HG03060 (cell line): ENCODE measurements around the gene DIS3L2.

Experiments
- ATAC-seq: cut with Tn5 transposase; IDR thresholded peaks from one replicate; pipeline ENCODE4 v1.9.1; 2021; ENCODE audit warnings: low read depth, moderate number of reproducible peaks; ENCODE audit not compliant: unreplicated experiment

The DIS3L2 gene, protein sequence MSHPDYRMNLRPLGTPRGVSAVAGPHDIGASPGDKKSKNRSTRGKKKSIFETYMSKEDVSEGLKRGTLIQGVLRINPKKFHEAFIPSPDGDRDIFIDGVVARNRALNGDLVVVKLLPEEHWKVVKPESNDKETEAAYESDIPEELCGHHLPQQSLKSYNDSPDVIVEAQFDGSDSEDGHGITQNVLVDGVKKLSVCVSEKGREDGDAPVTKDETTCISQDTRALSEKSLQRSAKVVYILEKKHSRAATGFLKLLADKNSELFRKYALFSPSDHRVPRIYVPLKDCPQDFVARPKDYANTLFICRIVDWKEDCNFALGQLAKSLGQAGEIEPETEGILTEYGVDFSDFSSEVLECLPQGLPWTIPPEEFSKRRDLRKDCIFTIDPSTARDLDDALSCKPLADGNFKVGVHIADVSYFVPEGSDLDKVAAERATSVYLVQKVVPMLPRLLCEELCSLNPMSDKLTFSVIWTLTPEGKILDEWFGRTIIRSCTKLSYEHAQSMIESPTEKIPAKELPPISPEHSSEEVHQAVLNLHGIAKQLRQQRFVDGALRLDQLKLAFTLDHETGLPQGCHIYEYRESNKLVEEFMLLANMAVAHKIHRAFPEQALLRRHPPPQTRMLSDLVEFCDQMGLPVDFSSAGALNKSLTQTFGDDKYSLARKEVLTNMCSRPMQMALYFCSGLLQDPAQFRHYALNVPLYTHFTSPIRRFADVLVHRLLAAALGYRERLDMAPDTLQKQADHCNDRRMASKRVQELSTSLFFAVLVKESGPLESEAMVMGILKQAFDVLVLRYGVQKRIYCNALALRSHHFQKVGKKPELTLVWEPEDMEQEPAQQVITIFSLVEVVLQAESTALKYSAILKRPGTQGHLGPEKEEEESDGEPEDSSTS

DNA sequence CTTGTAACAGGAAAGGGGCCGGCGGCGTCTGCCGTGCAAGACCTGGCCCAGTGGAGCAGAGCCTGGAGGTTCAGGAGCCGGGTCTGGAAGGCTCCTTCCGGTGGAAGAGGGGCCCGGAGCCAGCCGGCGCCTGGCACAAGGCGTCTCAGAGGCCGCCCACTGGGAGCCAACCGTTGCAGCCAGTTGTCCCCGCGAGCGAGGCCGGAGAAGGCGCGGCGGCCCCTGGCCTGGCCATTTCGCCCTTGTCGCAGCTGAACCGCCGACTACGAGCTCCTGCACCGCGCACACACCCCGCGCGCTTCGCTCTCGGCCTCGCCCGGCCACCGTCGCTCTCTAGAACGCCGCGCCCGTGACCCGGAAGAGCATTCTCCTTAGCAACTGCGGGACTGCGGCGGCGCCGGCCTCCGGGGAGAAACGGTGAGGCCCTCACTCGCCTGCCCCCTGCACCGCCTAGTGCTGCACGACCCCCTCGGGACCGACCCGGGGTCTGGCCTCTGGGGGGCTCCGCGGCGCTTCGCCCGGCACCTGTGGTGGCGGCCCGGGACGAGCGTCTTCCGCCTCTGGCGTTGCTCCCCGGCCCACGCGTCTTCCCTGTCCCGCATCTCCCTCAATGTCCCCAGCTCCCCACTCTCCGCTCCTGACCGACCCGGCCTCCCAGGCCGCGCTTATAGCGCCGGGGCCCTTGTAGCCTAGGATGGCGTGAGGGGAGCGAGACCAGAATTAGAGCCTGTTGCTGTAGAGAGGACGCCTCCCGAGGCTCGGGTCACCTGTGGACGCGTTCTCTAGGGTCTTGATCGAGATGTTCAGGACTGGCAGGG lies at the start of gene DIS3L2:
DIS3L2 (plus strand) TSS at position 365 of the 818 bp plus-strand sequence. CDS start 53,215 bp downstream, outside the sequence.
- peak; percentile 69 for ATAC-seq

DNA sequence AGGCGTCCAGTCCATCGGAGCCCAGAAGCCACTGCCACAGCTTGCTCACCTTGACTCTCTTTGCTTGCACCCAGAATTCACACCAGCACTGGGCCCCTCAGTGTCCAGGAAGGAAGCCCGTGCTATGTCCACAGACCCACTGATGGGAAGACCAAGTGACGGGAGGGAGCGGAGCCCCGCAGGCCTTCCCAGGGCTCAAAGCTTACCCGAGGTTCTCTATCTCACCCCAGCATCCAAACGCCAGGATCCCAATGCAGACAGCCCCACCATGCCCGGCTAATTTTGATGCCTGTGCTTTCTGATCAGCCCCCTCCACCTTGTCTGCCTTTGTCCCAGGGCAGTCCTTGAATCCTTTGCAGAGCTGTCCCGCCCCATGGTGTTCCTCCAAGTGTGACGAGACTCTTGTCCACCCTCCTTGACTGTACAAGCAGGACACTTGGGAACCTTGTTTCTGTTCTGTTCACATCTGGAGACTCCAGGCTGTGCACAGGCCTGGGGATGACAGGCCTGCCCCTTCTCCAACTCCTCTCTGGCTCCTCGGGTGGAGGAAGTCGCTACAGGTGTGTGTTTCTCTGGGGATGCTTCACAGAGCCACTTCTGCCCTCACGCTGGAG lies 47.3 kb upstream of the DIS3L2 start:
- ATAC-seq, result no peak

DNA sequence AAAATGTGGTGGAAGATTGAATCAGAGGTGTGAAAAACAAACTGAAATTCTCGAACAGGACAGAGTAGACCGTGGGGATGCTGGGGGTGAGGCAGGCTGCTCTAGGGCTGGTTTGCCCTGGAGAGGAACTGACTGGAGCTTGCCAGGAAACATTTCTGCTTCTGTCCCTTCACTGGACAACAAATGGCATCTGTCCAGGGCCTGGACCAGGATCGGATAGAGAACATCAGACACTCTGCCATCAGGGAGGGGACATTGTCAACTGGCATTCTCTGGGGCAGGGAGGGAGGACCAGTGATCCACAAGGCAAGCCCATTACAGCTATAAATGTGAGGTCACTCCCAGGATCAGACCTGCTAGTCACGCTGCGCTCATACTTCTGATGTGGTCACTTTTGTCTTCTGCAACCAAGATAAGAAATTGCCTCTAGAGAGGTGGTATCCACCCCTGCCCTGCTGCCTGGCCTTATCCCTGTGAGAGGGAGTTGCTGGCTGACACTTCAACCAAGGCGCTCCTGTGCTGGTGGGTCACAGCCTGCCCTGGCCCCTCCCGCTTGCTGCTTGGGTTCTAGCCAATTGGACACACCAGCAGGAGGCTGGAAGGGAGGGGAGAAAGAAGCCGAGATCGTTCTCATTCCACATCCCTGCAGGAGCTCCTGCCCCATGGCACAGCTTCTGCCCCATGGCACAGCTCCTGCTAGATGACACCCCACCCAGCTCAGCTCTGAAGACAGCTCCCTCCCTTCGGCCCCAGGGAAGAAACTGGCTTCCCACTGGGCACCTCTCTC lies 44.0 kb upstream of the DIS3L2 start:
- ATAC-seq, result no peak

DNA sequence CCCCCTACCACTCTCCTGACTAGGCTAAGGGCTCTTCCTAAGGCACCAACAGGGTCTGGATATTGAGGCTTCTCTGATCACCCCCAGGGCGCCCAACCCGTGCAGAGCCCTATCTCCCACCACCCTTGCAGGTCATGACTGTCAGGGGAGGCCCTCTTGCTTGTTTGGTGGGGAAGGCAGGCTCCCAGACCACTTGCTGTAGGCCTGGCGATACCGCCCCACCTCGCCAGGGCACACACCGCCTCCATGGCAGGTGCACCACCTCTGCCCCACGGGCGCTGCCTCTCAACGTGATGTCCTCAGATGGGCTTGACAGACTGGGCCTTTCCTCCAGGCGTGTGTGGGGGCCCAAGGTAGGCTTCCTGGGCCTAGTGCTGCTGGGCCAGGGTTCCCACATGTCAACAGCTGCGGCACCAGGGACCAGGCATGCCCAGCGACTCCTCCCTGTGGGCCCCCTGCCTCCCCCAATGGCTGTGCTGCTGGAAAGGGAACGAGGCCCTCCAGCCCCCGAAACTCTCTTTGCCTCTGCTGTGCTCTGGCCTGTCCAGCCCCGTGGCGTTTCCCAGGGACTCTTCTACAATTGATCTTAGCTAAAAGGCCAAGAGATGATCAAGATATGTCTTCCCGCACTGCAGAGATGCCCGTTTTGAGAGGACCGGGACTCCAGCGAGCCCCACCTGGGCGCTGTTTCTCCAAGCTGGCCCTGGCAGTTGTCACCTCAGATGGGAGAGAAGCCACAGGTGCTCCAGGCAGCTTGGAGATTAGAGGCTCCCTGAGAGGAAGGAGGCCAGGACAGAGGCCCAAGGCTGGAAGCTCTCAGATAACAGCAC lies 42.8 kb upstream of the DIS3L2 start:
- no peak for ATAC-seq

DNA sequence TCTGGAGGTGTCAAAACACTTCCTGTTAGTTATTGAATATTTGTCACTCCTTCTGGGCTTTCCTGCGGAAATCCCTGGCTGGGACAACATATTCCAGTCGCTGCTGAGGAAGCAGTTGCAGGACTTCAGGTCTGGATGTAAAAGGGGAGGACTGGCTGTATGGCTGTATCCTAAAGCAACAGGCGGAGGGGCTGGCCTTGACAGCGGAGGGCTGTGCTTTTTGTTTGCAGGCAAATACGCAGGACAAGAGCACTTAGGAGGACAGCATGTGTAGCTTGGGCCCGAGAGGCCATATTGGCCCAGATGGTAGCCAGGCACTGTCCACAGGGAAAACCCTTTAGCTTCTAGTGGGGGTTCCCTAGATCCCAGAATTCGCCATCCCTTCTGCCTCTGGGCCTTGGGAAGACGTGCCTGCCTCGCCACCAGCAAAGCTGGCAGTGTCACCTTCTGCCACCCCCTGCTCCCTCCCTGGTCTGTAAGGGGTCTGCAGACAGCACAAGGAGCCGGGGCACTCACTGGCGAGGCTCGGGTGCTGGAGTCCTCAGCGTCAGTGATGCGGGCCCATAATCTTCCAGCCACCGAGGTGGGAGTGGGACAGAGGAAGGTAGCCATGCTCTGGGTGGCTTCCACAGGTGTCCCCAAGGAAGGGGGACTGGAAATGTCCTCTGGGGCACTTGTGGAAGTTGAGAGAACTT lies 42.0 kb upstream of the DIS3L2 start:
- ATAC-seq, result no peak

DNA sequence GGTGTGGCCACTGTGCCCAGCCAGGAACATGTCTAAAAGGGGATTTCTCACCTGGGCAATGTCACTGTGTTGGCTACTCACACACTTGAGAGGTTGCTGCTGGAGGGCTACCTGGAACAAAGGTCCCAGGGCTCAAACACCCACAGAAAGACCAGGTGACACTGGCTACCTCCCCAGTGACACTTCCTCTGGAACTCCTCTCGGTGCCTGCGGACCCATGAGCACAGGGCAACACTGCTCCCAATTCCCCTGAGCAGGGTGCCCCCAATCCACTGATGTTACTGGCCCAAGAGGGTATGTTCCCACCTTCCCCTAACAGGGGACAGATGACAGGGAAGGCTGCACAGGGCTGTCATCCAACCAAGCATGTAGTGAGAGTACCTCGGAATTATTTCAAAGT lies 41.1 kb upstream of the DIS3L2 start:
- ATAC-seq, result no peak

DNA sequence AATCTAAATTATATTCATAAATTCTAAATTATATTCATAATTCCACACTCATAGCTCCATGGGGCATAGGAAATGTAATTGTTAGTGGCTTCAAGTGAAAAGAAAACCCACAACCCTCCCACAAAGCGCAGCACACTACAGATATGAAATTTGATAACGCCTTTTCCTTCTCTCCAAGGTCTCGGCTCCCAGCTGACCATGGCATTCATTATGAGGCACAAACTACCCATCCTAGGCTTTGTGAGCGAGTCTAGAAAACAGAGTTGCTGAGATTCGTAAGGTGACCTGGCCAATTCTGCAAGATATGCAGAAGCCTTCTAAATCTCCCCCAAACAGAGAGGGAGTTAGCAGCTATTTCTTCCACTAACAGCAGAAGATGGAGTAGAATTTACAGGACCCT lies 40.7 kb upstream of the DIS3L2 start:
- ATAC-seq, result no peak

DNA sequence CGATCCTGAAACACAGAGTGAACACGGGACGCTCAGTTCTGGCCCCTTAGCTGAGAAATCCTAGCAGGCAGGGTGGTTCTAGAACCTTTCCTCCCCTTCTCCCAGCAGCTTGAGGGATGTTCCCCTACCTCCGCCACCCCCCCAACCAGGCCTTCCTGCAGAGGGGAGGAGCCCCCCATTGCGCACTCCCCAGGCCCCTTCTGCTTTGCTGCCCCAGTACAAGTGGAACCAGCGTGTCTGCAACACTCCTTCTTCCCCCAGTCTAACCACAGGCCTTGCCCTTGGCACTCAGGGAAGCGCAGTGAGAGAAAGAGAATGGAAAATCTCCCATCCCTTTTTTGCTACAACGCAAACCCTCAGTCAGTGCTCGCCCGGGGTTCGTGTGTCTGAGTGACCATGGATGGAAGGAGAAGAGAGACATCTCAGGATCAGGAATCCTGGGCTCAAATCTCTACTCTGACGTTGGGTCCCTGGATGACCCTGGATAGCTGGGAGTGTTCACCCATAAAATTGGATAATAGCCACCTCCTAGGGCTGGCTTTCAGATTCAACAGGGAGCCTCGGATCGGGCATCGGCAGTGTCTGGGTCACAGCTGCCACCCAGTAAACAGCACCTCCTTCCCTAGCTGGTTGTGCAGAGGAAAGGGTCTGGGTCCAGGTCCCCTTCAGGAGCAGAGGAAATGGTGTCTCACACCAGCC lies 39.1 kb upstream of the DIS3L2 start:
- ATAC-seq, result no peak

DNA sequence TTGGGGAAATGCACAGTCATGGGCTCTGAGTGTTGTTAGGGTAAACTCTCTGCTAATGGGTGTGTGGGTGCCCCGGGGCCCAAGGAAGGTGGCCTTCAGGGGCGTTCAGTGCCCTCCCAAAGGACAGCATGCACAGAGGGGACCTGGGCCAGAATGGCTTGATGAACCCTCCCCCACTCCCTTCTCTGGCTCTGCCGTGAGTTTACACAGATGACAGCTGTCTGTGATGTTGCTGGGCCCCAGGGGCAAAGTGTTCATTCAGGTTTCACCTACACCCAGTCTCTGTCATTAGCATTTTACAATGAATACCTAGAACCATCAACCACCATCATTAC lies 38.5 kb upstream of the DIS3L2 start:
- ATAC-seq, result no peak

DNA sequence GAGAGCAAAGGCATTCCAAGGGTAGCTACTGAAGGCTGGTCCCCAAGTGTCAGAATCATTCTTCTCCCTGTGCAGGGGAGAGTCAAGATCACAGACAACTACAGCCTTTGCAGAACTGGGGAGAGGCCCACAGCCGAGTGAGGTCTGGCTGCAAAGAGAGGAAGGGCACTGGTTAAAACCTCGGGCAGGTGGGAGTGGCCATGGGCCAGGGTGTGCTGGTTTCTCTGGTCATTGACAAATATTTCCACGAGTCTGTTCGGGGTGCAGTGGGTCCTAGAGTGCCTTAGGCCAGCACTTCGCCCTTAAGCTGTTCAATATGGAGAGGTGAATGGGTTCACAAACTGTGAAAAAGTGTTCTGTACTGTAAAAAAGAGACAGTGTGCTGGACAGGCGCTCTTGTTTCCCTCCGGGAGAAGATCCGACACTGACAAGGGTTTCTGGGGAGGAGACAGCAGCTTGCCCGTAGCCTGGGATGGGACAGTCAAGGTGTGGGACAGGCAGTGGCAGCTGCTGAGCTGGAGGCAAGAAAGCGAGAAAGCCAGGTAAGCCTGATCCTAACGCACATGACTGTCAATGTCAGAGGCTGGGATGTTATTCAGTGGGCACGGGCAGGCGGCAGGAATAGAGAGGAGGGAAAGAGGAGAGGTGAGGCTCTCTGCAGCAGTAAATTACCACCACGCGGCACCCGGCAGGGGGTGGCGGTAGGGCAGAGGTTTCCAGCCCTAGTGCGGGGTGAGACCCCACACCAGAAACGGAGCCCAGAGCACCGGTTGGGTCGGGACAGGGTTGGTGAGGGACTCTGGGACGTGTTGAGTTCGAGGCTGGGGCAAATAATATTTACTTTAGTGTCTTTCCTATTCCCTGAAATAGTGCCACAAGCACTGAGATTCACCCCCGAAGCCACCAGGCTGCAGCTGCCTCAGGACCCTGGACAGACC lies 37.3 kb upstream of the DIS3L2 start:
- ATAC-seq, result no peak

DNA sequence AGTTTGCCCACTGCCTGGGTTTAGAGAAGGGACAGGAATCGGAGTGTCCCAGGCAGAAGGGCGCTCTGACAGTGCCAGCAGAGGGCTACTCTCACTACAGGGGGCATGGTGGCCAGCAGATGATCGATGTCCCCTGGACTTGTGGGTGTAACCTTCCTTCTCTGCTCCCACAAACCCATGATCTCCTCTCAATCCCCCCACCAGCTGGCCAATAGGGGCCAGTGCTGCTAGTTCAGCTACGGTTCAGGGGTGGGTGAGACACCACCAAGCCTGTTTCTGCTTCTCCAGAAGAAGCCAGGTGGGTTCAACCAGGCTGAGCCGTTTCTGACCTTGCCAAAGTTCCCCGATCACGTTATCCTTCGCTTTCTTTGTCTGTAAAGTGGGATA lies 36.6 kb upstream of the DIS3L2 start:
- no peak for ATAC-seq

DNA sequence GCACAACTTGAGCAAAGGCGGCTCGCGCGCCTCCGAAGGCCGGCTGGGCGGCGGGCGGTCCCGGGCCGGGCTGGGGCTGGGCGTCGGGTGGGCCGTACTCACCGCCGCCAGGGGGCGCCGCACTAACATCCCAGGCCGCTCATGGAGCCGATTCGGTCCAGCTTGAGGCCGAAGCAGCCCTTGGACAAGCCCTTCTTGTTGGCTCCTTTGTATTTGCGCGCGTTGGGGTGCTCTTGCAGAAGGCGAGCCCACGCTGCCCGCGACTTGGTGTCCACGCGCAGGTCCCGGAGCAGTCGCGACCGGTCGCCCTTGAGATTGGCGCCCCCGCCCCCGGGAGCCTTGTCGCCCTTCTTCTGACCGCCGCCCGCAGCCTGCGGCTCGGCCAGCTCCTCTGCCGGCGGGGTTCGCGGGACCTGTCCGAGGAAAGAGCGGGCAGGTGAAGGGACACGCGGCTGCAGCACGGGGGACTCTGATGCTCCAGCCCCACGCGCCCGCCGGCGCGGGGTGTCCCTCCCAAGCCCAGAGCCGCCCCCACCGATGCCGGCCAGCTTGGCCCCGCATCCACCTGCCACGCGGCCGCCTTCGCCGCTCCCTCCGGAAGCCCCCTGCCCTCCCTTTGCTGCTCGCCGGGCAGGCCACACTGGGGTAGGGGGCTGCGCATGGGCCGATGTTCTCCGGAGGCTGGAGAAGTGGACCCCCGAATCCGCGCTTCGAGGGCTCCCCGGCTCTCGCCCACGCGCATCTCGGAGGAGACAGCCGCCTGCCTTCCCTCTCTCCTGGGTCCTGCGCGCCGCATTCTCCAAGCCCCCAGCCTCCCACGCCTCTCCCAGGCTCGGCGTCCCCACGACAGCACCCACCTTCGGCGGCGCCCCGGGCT lies 36.0 kb upstream of the DIS3L2 start:
- no peak for ATAC-seq

DNA sequence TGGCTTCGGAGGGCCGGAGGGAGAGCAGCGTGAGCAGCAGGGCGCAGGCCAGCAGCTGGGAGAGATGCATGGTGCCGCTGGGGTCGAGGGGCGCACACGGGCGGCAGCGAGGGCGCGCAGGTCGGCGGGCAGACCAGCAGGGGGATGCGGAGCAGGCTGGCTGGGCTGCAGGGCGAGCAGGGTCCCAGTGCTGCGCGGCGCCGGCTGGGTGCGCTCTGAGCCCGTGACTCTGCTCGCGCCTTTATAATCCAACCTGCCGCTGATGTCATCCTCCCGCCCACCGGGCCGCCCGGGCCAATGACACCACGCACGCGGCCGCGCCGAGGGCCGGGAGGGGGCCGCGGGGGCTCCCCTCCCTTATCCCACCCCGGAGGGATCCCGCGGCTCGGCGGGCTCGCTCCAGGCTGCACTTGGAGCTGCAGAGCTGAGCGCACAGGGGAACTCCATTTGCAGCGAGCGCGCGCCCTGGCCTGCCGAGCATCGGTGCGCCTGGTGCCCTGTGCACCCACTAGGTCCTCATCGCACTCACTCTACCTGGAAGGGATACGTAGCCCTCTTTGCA lies 35.3 kb upstream of the DIS3L2 start, which contains the start of gene NPPC:
NPPC (minus strand) TSS at position 217 of the 562 bp plus-strand sequence; CDS start at position 70, 147 bp downstream.
- no peak for ATAC-seq

DNA sequence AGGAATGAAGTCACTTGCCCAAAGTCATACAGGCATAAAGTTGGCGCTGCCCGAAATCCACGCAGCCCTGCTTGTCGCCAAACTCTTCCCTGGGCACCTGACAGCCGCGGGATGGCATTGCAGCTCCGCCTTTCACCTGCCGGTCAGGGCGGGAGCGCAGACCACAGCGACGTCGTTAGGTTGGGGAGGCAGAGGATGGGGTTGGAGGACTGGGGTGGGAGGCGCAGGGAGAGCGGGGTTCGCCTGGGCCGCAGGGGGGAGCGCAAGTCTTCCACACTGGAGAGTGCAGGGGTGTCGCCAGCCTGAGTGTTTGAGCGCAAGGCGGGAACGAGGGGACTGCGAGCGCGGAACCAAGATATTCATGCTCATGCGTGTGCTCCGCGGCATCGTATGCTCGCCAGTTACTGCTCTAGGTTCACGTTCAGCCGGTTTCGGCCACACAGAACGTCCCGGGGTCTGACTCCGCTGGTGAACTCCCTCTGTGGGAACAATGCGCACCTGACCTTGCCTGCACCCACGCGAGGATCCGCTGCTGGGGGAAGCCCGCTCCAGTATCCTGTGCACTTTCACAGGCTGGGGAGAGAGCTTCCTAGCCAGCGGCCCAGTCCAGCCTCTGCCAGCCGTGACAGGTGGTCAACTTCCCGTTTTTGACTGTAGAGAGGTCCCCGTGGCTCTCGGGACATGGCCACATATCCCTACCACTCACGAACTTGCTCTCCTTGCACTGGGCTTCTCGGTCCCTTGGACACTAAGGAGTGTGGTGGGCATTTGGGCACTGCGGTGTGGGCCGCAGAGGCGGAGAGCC lies 34.5 kb upstream of the DIS3L2 start:
- no peak for ATAC-seq

DNA sequence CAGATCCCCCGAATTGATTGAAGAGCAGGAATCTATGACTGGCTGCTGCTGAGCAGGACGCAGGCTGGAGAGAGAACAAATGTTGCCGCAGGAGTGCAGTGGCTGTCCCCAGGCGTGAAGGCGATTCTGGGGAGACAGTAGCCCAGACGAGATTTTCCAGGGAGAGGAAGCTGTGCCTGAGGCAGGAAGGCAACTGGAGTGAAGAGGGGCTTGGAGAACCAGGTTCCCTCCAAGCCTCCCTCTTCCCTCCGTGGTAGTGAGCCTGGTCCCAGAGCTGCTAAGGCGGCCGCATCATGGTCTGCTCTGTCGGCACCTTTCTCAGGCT lies 34.0 kb upstream of the DIS3L2 start:
- ATAC-seq, result no peak
